Ishikawa (cell line): ENCODE data around the gene FAM32A.

Source experiments
- CEBPB ChIP-seq: IDR thresholded peaks from 2 replicates; pipeline ENCODE4 v1.6.1; 2012
- CREB1 ChIP-seq: IDR thresholded peaks from 2 replicates; pipeline ENCODE4 v1.6.1; 2012; ENCODE audit warnings: low read depth
- EP300 ChIP-seq: IDR thresholded peaks from 2 replicates; pipeline ENCODE4 v1.6.1; 2012; ENCODE audit warnings: borderline replicate concordance
- FOXM1 ChIP-seq: IDR thresholded peaks from 2 replicates; pipeline ENCODE4 v1.6.1; 2012; ENCODE audit warnings: low read depth, borderline replicate concordance
- NFIC ChIP-seq: IDR thresholded peaks from 2 replicates; pipeline ENCODE4 v1.6.1; 2012
- RAD21 ChIP-seq: IDR thresholded peaks from 2 replicates; pipeline ENCODE4 v1.6.1; 2012; ENCODE audit warnings: low read depth
- TAF1 ChIP-seq: IDR thresholded peaks from 2 replicates; pipeline ENCODE4 v1.6.1; 2012; ENCODE audit warnings: low read depth, mild to moderate bottlenecking
- TCF12 ChIP-seq: IDR thresholded peaks from 2 replicates; pipeline ENCODE4 v1.6.1; 2012; ENCODE audit warnings: low read depth
- YY1 ChIP-seq: IDR thresholded peaks from 2 replicates; pipeline ENCODE4 v1.6.1; 2012; ENCODE audit warnings: low read depth
- TF ChIP-seq, protein P1 (sequence below): IDR thresholded peaks from 2 replicates; pipeline ENCODE4 v1.6.1; 2012; ENCODE audit warnings: low read depth, mild to moderate bottlenecking
- TF ChIP-seq, protein P2 (sequence below): IDR thresholded peaks from 2 replicates; pipeline ENCODE4 v1.6.1; 2012
- TF ChIP-seq, protein P3 (sequence below): IDR thresholded peaks from 2 replicates; pipeline ENCODE4 v1.6.1; 2012

DNA sequence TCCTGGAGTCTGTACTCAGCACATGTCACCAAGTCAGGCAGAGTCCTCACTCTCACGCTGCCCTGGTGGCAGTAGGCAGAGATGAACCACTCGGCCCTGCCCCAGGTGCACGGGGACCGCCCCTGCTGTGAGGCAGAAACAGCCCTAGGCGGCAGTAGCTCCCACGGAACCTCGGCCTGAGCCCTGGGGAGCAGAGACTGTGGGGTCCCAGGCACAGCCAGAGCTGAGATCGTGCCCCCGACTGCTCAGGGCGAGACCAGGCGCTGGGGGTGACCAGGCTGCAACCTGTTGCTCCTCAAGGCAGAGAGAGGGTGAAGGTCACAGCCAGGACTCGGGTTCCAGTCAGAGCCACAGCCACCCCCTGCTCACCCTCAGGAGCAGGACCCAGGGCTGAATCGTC is 47.4 kb downstream of the FAM32A start:
- TF ChIP-seq TAF1 (no peak), YY1 (no peak), CREB1 (no peak), NFIC (no peak), CEBPB (no peak), TCF12 (no peak), FOXM1 (no peak), EP300 (no peak), RAD21 (no peak)
- TF ChIP-seq, protein P1, sequence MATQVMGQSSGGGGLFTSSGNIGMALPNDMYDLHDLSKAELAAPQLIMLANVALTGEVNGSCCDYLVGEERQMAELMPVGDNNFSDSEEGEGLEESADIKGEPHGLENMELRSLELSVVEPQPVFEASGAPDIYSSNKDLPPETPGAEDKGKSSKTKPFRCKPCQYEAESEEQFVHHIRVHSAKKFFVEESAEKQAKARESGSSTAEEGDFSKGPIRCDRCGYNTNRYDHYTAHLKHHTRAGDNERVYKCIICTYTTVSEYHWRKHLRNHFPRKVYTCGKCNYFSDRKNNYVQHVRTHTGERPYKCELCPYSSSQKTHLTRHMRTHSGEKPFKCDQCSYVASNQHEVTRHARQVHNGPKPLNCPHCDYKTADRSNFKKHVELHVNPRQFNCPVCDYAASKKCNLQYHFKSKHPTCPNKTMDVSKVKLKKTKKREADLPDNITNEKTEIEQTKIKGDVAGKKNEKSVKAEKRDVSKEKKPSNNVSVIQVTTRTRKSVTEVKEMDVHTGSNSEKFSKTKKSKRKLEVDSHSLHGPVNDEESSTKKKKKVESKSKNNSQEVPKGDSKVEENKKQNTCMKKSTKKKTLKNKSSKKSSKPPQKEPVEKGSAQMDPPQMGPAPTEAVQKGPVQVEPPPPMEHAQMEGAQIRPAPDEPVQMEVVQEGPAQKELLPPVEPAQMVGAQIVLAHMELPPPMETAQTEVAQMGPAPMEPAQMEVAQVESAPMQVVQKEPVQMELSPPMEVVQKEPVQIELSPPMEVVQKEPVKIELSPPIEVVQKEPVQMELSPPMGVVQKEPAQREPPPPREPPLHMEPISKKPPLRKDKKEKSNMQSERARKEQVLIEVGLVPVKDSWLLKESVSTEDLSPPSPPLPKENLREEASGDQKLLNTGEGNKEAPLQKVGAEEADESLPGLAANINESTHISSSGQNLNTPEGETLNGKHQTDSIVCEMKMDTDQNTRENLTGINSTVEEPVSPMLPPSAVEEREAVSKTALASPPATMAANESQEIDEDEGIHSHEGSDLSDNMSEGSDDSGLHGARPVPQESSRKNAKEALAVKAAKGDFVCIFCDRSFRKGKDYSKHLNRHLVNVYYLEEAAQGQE, result no peak
- TF ChIP-seq, protein P2, sequence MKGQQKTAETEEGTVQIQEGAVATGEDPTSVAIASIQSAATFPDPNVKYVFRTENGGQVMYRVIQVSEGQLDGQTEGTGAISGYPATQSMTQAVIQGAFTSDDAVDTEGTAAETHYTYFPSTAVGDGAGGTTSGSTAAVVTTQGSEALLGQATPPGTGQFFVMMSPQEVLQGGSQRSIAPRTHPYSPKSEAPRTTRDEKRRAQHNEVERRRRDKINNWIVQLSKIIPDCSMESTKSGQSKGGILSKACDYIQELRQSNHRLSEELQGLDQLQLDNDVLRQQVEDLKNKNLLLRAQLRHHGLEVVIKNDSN, result no peak
- TF ChIP-seq, protein P3, sequence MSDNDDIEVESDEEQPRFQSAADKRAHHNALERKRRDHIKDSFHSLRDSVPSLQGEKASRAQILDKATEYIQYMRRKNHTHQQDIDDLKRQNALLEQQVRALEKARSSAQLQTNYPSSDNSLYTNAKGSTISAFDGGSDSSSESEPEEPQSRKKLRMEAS, result no peak
